CD4-positive, alpha-beta T cell treated with Interferon gamma for 1 hour (primary cell): ENCODE data around the gene CSNK1D.

ENCODE experiments used
- DNase-seq: peaks from one replicate; pipeline ENCODE4 v3.0.0-alpha.2; 2020

Gene CSNK1D

GRCh38 chr17:82294064-82294773 is 20.7 kb upstream of the CSNK1D start:
- no peak for DNase-seq

- DNase-seq = peak; percentile 96
These were observed 19.0 kb upstream of the CSNK1D start for GRCh38 chr17:82292251-82293154.

- DNase-seq = no peak
These were observed 18.2 kb upstream of the CSNK1D start for GRCh38 chr17:82291582-82292250.

GRCh38 chr17:82287868-82288801 is 14.6 kb upstream of the CSNK1D start:
- no peak for DNase-seq

- DNase-seq = no peak
These were observed 13.7 kb upstream of the CSNK1D start for GRCh38 chr17:82287013-82287867.

- no peak for DNase-seq
These were observed 11.6 kb upstream of the CSNK1D start for GRCh38 chr17:82285141-82285540.

GRCh38 chr17:82283208-82283749 is 9.8 kb upstream of the CSNK1D start:
- DNase-seq = peak; percentile 50

- DNase-seq = no peak
These were observed 9.0 kb upstream of the CSNK1D start for GRCh38 chr17:82282239-82283207.

- DNase-seq = no peak
These were observed 8.2 kb upstream of the CSNK1D start for GRCh38 chr17:82281502-82282238.

GRCh38 chr17:82281076-82281475 is 7.6 kb upstream of the CSNK1D start:
- no peak for DNase-seq

GRCh38 chr17:82280537-82280936 is 7.0 kb upstream of the CSNK1D start:
- DNase-seq = no peak

GRCh38 chr17:82278786-82279391 is 5.4 kb upstream of the CSNK1D start:
- DNase-seq = no peak

- no peak for DNase-seq
These were observed 4.8 kb upstream of the CSNK1D start for GRCh38 chr17:82278308-82278707.

- DNase-seq = no peak
These were observed 4.4 kb upstream of the CSNK1D start for GRCh38 chr17:82277851-82278250.

- DNase-seq = no peak
These were observed 3.4 kb upstream of the CSNK1D start for GRCh38 chr17:82276938-82277337.

- no peak for DNase-seq
These were observed 1.8 kb upstream of the CSNK1D start for GRCh38 chr17:82275326-82275725.

- DNase-seq = no peak
These were observed 877 bp upstream of the CSNK1D start for GRCh38 chr17:82274134-82275020.
